GM12865 (cell line): Measurements from ENCODE around the gene ZSCAN20.

Experiments
- DNase-seq: peaks from one replicate; pipeline ENCODE4 v3.0.0; 2010; ENCODE audit warnings: low read depth
- H3K4me3 ChIP-seq: 2 replicates; pipeline ENCODE4 v1.5.1; 2011; ENCODE audit warnings: mild to moderate bottlenecking, low read depth, low read length, control low read depth
- CTCF ChIP-seq: IDR thresholded peaks from 2 replicates; pipeline ENCODE4 v1.5.1; 2011; ENCODE audit warnings: low read length, control low read depth, low read depth, inconsistent platforms; ENCODE audit not compliant: insufficient read depth; ENCODE audit errors: missing control alignments

ZSCAN20 gene

GRCh38 chr1:33459691-33460090, 12.8 kb upstream of the ZSCAN20 start:
- TF ChIP-seq CTCF = no peak
- no peak overlapping the region for H3K4me3 ChIP-seq

GRCh38 chr1:33460144-33460543, 12.3 kb upstream of the ZSCAN20 start:
- no peak for TF ChIP-seq CTCF
- DNase-seq = no peak
- no peak overlapping the region; the same call in 1 of the 2 replicates for H3K4me3 ChIP-seq

More at GRCh38 chr1:33459691-33460090, 12.8 kb upstream of the ZSCAN20 start:
- no peak for DNase-seq

GRCh38 chr1:33460947-33461629, 11.4 kb upstream of the ZSCAN20 start:
- DNase-seq = peak; percentile 77
- TF ChIP-seq CTCF = no peak
- peak overlapping the region; percentile 42 for H3K4me3 ChIP-seq

GRCh38 chr1:33462405-33463164, 9.9 kb upstream of the ZSCAN20 start:
- DNase-seq = peak; percentile 54
- TF ChIP-seq CTCF = no peak
- no peak overlapping the region for H3K4me3 ChIP-seq

GRCh38 chr1:33464552-33464951, 7.9 kb upstream of the ZSCAN20 start:
- no peak overlapping the region for H3K4me3 ChIP-seq
- TF ChIP-seq CTCF = no peak
- DNase-seq = no peak

GRCh38 chr1:33465316-33465715, 7.1 kb upstream of the ZSCAN20 start:
- no peak for TF ChIP-seq CTCF
- no peak for DNase-seq
- H3K4me3 ChIP-seq = no peak overlapping the region
